Inflammatory macrophage treated with lipopolysaccharide for 1 hour (primary cell): ENCODE measurements around the gene CCDC9B.

Experiments used
- DNase-seq, 2 donors: peaks; one replicate each; pipeline ENCODE4 v3.0.0-alpha.2; 2020 to 2022

CCDC9B gene

DNA sequence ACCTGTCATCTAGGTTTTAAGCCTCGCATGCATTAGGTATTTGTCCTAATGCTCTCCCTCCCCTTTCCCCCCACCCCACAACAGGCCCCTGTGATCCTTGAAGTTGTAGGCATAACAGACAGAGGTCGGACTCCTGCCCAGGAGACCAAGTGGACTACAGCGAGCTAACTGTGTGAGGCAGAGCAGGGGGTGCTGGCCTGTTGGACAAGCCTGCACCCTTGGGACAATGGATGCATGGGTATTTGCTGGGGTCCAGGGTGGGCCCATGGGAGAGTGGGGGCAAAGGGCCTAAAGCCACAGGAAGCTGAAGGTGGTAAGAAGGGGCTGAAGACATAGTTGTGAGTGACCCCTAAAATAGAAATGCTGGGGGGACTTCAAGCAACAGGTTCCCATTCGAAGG is 35.5 kb downstream of the CCDC9B start:
- no peak for DNase-seq

DNA sequence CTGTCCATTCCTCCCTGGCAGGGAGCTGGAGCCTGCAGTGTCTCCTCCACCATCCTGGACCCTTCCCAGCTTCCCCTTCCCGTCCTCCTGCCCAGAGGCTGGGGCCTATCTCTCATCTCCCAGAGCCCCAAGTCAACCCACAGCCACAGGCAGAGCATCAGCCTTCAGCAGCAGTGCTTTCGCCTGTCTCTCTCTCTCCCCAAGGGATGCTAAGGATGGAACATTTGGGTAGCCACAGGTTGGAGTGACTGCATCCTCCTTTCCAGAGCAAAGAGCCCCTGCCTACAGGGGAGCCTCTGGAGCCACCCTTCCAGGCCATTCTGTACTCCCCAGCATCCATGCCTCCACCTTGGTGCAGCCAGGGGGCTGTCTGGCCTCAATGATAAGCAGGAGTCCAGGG is 37.2 kb downstream of the CCDC9B start:
- DNase-seq, result no peak

DNA sequence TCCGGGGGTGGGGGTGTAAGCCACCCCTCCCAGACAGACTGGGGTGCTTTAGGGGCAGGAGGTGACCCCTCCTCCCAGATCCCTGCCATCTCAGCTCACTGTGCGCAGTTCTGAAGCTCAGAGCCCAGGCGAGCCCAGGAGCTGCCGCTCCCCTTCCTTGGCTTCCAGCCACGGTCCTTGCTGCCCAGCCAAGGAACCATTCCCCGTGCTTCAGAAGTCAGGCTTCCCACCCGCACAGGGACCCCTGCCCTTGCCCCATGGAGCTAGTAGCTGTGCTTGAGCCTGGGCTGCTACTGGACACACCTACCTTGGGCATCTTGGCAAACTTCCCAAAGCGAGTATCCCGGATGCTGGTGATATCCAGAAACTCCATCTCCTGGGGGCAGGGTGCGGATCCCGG is 37.8 kb downstream of the CCDC9B start:
- DNase-seq, result no peak

DNA sequence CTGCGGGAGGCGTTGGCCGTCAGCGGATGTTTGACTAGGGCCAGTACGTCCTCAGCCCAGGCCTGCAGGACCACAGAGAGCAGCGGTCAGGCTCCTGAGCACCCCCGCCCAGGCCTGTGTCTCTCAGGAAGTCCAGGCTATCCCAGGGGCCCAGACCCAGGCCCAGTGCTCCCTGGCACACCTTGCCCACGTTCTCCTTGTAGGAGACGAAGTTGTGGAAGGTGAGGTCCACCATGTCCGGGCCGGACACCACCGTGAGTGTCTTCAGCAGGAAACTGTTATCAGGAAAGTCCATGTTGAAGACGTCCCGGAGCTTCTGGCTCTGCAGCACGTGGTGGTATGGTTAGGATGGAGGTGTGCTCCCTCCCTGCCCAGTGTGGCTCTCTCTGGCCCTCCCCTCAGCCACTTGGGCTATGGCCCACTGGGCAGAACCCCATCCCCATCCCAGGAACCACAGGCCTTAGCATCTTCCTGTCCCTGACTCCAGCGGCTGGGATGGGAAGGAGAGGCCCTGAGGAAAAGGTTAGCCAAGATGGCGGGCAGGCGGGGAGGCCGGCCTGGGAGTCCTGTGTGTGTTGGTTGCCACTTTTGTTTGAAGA is 38.4 kb downstream of the CCDC9B start:
- no peak for DNase-seq

DNA sequence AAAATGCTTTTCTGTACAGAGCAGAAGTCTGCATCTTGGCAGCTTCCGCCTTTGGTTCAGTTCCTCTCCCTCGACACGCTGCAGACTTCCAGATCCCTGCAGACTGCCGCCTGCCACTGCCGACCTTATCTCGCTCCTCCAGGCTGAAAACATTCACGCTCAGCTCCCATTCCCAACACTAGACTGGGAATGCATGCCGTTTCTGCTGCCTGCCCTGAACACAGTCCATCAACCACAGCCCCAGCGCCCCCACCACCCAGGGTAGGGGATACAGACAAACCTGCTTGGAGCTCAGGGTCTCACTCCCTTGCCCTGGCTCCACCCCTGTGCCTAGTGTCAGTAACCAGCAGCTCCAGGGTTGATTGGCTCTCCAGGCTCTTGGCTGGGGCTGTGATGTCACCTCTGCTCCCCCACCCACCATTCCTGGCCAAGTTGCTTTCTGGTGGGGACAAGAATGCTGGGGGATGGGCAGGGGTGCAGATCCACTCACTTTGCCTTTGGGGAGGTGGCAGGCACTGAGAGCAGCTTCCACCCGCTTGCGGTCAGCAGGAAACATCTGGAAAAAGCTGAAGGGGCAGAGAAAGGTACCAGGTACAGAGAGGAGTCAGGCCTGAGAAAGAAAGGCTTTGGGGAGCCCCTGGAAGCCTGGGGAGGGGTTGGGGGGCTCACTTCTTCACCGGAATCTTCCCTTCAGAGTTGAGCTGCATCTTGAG is 39.1 kb downstream of the CCDC9B start:
- no peak for DNase-seq

DNA sequence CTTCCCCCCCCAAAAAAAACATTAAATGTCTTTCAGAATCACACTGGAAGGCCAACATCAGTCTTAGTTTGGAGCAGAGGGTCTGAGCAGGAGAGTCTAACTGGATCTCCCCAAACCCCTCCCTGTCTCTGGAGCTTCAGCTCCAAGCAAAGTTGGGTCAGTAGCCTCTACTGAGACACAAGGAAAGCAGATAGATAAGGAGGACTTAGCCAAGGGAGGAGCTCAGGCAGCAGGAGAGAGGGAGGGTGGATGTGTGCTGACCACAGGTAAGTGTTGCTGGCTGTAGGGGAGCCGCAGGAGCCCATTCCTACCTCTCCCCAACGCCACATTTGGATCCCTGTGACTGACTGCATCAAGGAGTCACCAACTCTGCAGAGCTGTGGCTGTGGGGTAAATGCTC is 40.0 kb downstream of the CCDC9B start:
- DNase-seq, result no peak

DNA sequence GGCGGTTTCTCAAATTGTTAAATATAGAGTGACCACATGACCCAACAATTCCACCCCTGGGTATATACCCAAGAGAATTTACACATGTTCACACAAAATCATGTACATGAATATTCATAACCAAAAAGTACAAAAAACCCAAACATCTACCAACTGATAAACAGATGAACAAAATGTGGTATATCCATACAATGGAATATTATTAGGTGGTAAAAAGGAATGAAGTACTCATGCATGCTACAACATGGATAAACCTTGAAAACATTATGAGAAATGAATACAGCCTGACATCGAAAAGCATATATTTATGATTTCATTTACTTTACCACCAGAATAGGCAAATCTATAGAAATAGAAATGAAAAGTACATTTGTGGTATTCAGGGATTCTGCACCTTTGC is 40.4 kb downstream of the CCDC9B start:
- no peak for DNase-seq

DNA sequence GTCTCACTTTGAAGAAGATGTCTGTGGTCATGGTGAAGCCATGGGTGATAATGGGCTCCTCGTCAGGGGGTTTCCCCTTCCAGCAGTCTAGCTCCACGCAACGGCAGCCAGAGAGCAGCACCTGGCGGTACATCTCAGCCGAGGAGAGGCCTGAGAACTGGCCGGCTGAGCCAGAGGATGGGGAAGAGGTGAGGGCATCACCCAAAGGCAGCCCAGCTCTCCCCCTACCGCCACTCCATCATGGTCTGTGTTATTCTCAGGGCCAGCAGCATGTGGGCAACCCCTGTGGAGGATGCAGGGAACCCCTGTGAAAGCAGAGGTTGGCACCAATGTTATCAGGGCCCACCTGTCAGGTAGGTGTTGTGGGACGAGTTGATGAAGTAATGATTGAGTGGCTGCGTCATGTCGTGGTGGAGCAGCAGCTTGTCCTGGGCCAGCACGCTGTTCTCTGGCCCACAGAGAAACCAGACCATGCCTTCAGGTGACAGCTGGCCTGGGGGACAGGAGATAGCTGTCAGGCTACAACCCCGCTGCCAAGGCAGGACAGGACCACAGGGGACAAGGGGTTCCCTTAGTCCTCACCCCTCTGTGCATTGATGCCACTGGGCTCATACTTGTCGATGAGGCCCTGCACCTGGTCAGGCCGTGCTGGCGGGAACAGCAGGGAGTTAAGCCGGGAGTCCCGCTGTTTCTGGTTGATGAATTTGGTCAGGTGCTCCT is 42.4 kb downstream of the CCDC9B start:
- DNase-seq, result no peak

DNA sequence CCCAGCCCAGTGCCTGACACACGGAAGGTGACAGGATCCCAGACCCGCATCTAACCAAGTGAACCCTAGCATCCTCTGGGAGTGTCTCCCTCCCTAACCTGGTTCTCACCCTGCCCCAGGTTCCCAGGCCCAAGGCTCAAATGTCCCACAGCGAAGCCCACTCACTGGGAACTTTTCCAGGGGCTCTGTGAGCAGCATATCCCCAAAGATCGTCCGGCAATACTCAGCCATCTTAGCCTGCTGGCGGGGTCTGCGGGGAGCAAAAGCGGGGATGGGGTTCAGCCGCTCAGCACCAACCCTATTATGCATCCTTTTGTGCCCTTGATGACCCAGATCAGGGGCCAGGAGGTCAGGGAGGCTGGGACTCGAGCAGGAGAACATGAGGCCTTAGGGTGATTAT is 43.4 kb downstream of the CCDC9B start:
- no peak for DNase-seq

DNA sequence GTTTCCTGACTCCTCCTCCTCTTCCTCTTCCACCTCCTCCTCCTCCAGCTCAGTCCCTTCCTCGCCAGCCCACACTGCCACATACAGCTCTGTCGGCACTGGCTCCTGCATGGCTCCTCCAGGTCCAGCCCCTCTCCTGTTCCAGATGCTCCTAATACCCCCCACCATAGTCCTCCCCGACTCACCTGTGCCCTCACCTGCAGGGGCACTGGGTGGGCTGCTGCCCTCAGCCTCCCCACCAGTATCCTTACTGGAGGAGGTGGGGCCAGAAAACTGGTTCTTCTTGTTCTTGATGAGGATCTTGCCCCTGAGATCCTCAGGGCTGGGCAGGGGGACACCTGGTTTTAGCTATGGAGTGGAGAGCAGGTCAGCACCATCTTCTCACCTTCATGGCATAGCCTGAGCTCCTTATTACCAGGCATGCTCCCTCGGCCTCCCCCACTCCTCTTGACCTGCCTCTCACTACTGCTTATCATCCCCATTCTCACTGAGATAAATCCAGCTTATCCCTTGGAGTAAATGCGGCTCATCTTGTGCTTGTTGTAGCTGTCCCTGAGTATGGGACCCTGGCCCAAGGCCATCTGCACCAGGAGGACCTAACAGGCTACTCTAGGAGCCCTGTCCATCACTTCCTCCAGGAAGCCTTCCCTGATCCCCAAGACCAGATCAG is 44.0 kb downstream of the CCDC9B start:
- DNase-seq, result no peak

DNA sequence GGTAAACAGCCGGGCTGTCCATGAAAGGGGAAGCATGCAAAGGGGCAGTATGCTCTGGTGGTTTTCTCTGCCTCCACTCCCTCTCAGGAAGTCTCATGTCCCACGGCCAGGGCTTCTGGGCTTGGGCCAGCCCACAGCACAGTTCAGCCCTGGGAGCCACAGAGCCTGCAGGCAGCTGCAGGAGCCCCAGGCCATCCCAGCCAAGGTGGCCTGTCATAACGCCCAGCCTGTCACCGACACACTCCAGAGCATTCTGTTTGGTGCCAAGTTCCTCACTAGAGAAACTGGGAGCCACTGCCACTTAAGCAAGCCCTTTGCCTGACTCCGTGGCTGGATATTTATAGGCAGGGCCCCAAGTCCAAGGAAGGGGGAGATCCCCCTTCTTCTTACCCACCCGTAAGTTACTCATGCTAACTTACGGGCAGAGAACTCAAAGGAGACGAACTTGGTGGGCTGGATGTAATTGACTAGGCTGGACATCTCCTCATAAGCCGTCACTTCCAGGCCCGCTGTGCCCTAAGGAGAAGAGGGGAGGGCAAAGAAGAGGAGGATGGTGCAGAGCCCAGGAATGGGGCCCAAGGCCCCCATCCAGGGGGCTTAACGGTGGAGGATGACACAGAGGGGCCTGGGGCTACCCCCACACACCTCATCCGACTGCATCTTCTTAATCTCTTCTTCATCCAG is 44.7 kb downstream of the CCDC9B start:
- DNase-seq, result no peak

DNA sequence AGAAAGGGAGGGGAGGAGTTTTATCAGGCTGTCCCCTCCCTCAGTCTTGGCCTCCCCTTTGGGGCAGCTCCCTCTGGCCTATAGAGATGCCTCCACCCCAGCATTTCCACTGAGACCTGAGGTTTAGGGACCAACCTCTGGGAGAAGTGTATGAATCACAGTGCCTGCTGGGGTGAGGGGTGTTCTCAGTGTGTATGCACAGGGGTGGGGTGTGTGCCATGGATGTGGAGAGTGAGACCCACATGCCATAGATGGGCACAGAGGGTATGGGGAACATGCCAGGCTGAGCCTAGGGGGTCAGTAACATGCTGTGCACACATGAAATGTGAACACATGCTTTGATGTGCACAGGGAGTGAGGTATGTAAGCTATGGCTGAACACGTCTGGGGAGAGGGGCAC is 45.4 kb downstream of the CCDC9B start:
- no peak for DNase-seq

DNA sequence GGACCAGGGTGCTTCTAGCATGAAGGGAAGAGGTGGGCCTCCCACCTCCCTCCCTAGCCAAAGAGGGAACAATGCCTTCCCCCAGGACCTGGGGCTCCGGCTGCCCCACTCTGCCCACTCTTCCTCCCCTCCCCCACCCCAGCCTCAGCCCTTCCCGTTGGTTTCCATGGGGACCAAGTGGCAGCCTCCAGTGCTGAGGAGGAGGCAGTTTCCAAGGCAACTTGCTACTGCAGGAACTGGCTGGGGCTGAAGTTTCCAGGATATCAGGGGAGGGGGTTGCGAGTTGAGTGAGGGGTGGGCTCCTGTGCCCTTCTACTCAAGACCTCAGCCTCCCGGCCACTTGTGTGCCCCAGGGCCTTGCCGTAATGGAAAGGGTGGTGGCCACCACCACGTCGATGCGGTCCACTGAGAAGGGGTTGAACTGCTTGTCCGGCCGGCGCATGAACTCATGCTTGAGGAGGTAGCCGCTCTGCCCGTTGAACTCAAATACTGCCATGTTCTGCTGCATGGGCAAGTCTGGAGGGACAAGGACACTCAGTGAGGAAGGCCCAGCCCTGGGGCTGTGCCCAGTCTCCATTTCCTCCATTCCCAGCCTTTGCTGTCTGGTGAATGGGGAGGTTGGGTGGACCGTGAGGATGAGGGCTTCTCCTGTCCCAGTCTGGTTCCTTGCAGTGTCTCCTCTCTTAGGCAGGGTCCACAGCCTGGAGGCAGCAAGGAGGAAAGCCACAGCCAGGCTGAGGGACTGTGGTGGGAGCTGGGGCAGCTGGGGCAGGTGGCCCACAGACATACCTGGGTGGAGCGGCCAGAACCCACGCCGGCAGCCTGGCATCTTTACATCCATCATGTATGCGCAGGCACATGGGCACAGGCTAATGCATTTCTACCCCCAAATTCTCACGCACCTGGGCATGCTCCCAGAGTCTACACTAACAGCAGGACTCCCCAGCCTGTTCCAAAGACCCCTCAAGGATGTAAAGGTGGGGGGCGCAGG is 46.5 kb downstream of the CCDC9B start:
- DNase-seq, result no peak

DNA sequence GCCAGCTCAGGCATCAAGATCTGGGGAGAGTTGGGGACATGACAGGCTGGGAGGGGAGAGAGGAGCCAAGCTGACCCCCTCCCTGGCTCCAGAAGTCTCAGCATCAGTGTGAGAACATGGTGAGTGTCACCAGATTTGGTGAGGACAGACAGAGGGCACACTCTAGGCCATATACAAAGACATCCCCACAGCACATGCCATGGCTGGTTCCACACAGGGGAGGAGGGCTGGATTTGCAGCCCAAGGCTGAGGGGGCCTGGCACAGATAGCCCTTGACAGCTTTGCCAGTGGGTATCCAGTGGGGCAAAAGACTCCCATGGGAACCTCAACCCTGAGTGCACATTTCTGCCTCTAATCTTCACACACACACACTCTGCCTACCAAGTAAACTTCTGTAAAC is 47.7 kb downstream of the CCDC9B start:
- no peak for DNase-seq

DNA sequence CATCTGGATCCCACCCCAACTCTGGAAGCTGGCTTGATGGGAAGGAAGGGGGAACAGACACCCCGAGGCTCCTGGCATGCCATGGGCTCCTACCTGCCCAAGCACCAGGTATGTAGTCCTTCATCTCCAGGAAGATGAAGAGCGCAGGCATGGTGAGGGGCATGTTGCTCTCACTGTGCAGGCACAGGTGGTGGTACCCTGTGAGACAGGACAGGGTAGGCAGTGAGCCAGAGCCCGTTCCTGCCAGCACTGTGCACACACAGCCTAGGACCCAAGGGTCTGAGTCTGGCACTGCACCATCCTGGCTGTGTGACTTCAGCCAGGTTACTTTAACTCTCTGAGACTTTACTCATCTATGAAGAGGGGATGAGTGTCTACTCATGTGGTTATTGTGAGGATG is 48.5 kb downstream of the CCDC9B start:
- no peak for DNase-seq

DNA sequence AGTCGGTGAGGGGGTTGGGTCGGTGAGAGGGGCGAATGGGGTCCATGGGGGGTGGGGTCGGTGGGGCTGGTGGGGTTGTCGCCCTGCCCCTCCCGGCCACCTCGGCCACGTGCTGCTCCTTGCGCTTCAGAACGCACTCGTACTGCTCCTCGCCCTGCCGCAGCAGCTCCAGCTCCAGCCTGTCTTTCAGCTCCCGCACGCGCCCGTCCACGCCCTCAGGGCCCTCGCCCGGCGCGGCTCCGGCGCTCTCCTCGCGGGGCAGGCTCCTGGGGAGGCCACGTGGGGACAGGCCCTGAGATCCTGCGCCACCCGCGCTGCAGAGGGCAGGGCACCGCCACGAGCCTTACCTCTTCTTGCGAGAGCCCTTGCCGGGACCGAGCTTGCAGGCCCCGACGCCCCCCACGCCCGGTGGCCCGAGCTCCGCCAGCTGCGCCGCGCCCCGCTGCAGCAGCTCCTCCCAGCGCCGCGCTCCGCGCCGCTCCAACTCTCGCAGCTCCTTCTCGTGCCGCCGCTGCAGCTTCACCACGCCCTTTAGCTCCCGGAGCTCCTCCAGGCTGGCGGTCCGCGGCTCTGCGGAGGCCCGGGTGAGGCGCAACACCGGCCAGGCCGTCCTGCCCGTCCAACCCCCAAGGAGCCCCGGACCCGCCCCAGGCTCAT is 49.7 kb downstream of the CCDC9B start:
- no peak for DNase-seq

DNA sequence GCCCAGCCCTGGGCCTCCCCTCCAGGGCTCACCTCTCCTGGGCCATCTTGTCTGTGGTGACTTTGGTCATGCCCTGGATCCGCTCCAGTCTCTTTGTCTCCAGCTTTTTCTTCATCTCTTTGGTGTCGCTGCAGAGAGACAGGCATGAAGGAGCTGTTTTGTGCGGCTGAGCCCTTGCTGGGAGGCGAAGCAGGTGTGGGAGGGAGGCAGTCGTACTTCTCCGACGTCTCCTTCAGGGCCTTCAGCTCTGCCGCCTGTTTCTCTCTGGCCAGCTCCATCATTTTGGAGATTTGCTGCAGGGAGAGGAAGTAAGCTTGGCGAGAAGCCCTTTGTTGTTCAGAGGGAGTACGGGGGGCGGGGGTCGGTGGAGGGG is 50.2 kb downstream of the CCDC9B start:
- DNase-seq, result no peak

DNA sequence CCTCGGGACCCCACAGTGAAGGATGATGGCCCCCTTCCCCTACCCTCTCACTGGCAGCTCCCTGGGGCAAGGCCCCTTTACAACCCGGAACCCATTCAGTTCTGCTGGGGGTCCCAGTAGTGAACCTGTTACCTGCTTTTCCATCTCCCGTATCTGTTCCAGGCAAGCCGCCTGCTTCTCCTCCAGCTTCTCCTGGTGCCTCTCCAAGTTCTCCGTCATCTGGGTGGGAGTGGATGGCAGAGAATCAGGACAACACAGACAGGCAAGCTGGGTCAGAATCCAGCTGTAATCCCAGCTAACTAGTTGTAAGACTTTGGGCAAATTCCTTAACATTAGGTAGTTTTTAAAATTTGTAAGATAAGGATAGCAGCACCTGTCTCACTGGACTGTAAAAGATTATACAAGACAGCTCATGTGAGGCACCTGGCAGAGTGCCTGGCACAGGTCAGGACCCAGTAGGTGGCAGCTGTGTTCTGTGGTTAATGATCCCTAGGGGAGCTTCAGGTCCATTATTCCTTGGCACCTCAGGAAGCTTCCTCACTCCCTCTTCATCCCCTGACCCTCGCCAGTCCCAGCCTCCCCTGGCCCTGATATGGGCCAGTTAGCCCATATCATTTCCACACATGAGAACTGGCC is 51.5 kb downstream of the CCDC9B start:
- no peak for DNase-seq

DNA sequence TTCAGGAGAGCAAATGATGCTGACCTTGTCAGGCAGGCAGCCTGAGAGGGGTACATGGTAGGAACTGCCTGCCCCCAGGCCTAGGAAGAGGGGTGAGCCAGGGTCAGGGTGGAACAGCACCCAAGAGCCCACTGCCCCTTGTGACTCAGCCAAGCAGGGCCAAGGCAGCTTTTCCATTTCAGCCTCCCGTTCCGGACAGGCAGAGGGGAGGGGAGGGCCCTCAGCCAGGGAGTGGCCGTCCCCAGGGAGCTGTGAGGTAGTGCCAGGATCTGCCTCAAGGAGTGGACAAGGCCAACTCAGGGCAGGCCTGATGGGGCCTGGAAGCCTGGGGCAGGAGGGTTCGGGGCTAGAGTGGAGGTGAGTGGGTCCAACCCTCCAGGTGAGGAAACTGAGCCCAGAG is 52.8 kb downstream of the CCDC9B start:
- no peak for DNase-seq

DNA sequence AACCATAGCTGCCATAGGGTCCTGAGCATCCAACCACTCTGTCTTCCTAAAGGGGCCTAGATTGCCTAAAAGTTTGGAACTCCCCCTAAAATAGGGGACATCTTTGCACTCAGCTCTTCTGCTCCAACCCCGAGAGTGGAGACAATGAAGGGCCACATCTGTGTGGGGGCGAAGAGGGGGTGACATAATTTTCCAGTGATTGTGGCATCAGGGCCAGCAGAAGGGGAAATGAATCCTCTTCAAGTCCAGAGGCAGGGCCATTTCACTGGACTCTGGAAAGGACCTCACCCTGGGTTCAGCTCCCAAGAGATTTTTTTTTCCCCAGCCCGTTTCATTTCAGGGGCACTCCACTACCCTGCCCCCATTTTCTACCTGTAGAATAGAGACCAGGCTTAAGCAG is 53.2 kb downstream of the CCDC9B start:
- peak; percentile 53 to 79 for DNase-seq

DNA sequence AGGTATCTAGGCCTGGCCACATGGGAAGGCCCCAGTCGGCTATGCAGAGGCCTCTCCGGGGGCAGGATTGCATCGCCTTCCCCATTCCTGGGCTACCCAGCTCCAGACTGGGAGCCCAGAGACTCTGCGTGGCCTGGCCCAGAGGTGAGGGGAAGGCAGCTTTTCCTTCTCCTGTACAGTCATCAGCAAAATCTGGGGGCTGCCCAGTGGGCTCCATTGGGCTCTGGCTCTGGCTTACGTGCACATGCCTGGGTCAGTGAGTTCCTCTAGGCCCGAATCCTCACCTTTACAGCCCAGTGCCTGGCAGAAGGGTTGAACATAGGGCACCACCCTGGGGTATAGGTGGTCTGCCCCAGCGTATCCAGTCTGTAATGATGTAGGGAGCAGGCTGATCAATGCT is 53.9 kb downstream of the CCDC9B start:
- DNase-seq, result no peak
